Iris pigment epithelial cell (primary cell): ENCODE results near the gene ZDHHC18.
"Not testable (repeated sequence)": the region's sequence is repeated elsewhere in the genome, so short reads cannot be mapped to it uniquely, and the experiment has no call there.

ENCODE experiments used
- DNase-seq: peaks from one replicate; pipeline ENCODE4 v3.0.0-alpha.2; 2011; ENCODE audit warnings: low read depth

The ZDHHC18 gene

DNA sequence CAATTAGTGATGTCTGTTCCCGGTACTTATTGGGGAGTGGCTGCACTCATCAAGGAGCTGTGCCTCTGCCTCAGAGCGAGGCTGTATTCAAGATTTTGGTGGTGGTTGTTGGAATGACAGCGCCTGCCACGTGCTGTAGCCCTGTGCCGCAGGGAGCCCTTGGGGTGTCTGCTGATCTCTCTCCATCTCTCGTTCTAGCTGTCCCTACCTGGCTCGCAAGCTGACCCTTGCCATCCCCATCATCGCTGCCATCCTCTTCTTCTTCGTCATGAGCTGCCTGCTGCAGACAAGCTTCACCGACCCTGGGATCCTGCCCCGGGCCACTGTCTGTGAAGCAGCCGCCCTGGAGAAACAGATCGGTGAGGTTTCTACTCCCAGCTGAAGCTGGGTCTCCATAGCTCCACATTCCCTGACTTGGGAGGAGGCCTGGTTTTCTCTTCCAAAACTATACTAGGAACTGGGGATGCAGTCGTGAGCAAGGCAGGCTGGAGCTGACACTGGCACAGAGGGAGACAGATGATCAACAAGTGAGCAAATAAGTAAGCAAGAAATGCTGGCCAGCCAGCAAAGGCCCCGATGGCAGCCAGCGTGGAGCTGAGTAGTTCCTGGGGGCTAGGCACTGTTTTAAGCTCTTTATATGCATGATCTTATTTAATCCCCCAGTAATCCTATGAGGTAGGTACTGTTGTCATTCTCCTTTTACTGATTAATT, 5.9 kb downstream of the ZDHHC18 start:
- DNase-seq: no peak

DNA sequence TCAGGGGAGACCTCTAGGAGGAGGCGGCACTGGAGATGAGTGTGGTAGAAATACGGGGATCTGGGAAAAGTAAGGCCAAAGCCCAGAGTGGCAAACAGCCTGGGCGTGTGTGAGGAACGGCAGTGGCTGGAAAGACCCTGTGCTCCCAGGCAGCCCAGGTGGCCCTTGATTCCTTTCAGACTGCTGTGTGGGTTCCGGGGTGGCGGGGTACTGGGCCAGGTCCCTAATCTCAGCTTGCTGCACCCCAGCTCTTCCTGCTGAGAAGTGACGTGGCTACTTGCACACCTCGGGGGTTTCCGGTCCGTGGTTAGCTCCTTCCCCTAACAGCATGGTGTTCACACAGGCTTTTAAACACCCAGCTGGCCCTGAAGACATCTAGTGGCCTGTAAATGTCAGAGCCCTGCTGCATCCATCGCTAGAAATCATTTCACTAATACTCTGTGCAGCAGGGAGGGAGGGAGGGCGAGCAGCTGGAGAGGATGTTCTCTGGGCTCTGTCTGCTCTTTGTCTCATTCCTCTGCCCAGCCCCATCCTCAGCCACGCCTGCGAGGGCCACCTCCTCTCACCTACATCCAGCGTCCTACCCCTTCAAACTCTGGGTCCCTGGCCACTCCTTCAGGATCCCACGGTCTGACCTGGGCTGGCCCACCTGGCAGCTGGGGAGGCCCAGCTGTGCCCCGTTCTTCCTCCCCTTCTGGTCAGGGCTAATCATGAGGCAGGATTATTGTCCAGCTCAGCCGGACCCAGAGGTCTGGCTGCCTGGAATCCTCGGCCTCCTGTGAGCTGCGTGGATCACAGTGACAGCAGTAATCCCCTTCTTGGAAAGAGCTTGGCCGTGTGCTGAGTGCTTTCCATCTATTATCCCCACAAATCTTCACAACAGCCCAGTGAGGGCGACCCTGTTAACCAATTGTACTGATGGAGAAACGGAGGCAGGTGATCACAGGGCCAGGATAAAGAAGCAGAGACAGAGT, 7.2 kb downstream of the ZDHHC18 start:
- DNase-seq: no peak

DNA sequence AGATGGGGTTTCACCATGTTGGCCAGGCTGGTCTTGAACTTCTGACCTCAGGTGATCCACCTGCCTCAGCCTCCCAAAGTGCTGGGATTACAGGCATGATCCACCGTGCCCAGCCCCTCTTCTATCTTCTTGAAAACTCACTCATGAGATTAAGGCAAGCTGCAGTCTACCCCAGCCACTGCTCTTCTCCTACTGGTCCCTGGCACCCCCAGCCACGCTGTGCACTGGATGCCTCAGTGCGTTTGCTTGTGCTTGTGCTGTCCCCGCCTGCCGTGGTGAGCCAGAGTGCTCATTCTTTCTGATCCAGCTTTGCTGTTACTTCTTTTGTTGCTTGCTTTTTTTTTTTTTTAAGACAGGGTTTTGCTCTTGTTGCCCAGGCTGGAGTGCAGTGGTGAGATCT, 11.2 kb downstream of the ZDHHC18 start:
- DNase-seq: not testable (repeated sequence)

DNA sequence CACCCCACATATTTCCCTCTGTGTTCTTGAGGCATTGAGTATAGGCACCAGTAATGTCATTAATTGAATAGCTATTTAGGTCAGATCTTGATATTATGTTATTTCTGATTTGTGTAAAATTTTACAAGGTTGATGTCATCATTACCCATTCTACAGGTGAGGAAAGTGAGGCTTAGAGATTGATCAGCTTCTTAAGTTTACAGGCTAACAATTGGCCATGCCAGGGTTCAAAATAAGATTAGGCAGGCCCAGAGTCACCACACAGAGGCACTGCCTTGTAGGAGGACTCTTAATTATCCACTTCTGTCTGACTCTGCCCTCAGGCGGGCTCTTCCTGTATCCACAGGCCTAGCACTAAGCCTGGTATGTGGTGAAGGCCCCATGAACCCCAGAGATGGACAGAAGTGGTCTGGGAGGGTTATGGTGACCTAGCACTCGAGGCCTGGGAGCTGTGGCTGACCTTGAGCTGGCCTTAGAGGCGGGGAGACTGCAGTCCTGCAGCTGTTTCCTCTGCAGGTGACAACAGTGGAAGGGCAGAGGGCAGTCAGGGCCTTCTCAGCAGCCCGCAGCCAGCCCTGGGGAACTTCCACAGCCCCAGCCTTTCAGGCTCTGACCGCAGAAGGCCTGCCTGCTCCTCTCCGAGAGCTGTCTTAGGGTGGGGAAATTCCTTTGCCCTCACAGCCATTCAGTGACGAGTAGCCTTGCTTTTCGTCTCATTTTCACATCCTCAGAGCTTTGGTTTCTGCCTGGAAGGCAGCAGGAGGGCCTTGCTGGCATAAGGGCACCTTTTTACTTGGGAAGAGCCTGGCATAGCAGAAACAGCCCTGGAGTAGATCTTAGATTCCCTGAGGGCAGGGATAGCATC, 12.2 kb downstream of the ZDHHC18 start:
- DNase-seq: no peak

DNA sequence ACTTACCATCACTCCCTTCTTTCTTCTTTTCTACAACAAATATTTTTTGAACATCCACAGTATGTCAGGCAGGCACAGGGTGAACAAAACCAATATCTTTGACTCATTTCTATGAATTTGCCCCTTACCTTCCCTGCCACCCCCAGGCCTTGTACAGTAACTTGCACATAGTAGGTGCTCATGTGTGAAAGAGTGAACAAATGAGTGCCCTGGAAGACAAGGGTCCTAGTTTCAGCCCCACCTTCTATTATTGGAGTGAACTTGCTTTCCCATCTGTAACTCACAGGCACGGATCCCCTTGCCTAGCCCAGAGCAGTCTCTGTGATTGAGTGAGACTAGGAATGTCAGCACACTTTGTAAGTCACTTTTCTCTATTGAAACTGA, 12.8 kb downstream of the ZDHHC18 start:
- DNase-seq: no peak

DNA sequence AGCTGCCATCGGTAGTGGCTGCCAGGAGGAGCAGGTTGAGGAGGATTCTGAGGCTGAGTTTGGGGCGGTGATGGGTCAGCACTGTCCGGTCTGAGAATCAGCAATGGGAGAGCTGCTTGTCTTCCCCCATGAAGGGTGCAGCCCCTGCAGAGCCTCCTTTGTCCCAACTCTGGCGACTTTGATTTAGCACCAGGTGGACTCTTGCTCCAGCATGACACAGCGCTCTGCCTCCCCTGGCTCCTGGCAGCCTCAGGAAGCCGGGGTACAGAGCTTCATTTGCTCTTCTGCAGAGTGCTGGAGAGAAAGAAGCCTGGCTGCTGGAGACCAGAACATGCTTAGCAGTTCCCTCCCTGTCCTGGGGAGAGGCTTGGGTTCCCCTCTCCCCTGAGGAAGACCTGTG, 13.3 kb downstream of the ZDHHC18 start:
- DNase-seq: no peak

DNA sequence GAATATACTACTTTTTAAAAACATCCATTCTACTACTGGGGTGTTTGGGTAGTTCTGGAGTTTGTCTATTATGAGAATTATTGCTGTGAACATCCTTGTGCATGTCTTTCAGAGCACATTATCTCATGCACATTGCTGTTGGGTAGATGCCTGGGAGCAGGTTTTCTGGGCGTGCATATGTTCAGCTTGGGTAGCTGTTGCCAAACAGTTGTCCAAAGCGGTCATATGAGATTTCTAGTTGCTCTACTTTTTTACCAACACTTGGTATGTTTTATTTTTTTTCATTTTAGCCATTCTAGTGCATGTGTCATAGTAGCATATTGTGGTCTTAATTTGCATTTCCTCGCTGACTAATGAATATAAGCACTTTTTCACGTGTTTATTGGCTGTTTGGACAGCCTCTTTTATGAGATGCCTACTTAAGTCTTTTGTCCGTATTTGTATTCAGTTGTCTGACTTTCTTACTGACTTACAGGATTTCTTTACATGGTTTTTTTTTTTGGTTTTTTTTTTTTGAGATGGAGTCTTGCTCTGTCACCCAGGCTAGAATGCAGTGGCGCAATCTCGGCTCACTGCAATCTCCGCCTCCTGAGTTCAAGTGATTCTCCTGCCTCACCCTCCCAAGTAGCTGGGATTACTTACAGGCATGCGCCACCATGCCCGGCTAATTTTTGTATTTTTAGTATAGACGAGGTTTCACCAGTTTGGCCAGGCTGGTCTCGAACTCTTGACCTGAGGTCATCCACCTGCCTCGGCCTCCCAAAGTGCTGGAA, 18.1 kb downstream of the ZDHHC18 start:
- DNase-seq: no peak

DNA sequence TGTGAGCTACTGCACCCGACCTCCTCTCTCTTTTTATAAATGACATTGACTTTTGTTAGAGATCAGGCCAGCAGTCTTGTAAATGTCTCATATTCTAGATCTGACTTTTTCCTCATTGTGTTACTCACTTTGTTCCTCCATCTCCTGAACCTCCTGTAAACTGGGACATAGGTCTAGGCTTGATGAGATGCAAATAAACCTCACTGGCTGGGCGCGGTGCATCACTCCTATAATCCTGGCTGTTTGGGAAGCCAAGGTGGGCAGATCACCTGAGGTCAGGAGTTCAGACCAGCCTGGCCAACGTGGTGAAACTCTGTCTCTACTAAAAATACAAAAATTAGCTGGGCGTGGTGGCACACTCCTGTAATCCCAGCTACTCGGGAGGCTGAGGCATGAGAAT, 21.3 kb downstream of the ZDHHC18 start:
- DNase-seq: not testable (repeated sequence)

DNA sequence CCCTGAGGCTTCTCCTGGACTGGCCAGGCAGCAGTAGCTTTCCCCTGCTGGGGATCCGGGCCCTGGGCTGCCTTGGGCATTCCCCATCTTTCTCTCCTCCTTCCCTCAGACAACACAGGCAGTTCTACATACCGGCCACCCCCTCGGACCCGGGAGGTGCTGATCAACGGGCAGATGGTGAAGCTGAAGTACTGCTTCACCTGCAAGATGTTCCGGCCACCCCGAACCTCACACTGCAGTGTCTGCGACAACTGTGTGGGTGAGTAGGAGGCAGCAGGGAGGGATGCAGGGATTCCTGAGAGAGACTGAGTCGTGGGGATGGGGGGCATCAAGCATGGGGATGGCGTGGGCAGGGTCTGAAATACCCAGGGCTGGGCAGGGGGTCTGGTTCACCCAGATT, 22.0 kb downstream of the ZDHHC18 start:
- DNase-seq: no peak

DNA sequence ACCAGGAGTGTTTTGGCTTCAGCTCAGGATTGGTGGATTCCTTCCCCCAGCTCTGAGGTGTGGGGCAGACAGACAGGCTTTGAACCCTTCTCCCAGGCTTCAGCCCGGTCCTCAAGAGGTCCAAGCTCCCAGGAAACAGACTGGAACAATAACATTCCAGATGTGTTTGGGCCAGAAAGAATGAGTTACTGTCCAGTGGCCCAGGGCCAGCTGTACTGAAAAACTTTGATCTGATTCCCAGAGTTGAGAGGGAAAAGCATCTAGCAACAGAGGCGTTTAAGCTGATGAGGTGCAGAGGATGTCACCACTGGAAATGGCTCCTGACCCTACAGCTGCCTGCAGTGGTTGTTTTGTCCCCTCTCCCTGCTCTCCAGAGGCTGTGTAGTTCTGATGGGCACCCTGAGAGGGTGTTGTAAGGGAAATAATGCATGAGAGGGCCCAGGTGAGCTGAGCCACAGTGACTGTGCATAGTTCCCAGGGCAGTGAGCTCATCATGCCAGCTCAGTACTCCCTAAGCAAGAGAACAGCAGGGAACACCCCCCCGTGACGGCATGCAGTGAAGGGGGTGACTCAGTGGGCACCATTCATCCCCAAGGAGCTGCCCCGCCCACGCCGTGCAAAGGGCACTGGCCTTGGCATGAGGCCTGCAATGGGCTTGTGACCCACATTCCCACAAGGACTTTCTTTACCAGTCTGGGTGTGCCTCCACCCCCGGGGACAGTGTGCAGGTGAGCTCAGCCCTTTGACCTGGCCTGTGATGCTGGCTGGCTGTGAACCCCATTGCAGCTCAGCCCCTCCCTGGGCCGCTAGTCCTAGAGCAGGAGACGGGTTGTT, 22.7 kb downstream of the ZDHHC18 start:
- peak; percentile 74 for DNase-seq

DNA sequence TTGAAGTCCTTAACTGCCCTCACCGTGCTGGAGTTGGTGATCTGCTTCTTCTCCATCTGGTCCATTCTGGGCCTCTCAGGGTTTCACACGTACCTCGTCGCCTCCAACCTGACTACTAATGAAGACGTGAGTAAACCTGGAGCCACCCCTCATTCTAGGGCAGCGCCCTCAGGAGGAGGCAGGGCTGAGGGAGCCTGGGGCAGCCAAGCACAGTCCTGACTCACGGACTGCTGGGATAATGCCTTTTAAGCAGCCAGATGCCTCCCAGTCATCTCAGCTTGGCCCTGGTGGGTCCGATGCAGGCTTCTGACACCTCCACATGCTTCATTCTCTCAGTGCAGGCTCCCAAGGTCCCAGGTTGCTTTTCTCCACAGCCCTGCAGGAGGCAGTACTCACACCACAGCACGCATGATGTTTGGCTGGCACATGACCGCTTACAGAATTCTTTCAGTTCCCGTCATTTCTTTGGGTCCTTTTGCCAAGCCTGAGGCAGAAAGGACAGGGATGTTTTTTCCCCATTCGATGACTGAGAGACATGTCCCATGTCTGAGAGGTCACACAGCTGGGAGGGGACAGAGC, 24.7 kb downstream of the ZDHHC18 start:
- no peak for DNase-seq

DNA sequence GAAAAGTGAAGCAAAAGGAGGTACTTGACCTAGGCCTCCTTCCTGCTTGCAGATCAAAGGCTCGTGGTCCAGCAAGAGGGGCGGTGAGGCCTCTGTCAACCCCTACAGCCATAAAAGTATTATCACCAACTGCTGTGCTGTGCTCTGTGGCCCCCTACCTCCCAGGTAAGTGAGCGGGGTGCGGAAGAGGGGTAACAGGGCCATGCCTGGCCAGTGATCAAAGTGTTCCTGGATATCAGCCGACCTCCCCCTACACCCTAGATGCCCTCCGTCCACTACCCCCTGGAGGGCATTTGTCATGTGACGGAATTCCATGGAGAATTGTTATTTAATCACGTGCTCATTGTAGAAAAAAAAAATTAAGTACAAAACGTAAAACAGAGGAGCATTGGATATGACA, 26.2 kb downstream of the ZDHHC18 start:
- DNase-seq: no peak

DNA sequence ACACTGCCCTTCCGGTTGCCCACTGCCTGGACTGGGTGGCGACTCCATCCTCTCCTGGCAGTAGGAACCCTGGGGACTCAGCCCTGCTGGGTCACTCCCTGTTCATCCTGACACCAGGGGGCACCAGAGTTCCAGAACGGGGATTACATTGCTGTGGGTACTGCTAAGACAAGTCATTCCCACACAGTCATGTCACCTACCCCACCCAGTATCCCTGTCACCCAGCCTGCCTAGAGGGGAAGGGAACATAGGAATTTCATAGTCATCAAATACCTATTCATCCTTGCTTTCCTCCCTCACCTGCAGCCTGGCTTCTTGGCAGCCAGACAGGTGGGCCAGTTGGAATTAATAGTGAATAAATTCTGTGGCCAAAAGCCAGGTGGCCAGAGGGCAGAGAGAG, 26.7 kb downstream of the ZDHHC18 start:
- DNase-seq: peak; percentile 73

DNA sequence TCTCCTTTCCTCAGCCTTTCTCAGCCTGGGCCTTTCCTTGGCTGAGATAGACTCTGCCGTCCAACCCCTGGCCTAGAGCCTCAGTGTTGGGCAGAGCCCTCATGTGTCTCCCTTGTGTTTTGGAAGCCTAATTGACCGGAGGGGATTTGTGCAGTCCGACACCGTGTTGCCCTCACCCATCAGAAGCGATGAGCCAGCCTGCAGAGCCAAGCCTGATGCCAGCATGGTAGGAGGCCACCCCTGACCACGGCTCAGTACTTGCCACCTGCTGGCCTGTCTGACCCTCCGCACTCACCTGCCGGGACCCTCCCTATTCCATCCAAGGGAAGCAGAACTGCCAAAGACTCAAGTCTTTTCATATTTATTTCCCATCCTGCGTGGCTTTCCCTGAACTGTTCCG, 27.1 kb downstream of the ZDHHC18 start:
- DNase-seq: no peak

DNA sequence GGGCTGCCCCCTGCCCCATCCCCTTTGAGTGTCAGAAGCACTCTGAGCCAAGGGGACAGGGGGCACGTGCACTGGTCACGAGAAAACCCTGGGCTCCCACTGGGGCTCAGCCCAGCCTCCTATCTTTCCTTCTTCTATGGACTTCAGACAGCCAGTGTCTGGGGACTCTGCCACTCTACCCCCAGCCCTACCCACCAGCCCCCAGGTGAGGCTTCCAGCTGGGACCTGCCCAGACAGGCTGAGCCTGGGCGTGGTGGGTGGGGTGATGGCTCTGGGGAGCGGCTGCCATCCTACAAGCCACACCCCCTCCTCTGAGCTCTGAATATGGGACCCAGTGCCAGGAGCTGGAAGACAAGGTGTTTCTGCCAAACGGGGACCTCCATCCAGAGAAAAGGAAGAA, 28.4 kb downstream of the ZDHHC18 start:
- DNase-seq: no peak

DNA sequence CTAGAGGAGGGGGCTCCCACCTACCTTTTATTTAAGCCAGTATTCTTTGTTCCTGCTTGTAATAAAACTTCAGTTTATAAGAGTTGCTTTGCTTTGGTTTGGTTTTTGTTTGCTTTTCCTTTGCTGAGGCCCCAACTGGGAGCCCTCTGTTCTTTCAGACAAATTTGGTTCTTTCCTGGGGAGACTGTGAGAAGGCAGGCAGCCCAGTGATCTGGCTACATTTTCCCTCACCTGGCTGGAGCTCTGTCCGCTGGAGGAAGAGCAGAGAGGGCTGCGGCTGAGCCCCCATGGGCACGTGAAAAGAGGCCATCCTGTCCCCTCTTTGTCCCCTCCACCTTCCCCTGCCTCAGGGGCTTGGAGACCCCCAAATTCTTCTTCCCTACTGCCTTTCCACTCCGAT, 29.1 kb downstream of the ZDHHC18 start:
- DNase-seq: no peak

DNA sequence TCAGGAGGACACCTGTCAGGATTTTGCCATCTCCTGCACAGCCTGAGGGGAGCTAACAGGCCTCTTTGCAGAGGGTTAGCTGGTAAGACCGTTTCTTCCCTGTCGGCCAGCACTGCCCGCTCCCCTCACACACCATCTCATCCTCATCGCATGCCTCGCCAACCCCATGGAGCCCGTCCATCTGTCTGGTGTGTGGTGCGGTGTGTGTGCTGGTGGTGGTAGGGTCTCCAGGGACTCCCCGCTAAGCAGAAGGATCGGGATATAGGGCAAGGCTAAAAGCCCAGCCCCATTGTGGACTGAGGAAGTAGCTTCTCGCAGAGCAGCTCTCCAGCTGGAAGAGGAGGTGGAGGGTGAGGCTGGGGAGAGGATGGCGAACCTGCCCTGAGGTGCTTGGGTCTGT, 29.7 kb downstream of the ZDHHC18 start:
- DNase-seq: no peak

DNA sequence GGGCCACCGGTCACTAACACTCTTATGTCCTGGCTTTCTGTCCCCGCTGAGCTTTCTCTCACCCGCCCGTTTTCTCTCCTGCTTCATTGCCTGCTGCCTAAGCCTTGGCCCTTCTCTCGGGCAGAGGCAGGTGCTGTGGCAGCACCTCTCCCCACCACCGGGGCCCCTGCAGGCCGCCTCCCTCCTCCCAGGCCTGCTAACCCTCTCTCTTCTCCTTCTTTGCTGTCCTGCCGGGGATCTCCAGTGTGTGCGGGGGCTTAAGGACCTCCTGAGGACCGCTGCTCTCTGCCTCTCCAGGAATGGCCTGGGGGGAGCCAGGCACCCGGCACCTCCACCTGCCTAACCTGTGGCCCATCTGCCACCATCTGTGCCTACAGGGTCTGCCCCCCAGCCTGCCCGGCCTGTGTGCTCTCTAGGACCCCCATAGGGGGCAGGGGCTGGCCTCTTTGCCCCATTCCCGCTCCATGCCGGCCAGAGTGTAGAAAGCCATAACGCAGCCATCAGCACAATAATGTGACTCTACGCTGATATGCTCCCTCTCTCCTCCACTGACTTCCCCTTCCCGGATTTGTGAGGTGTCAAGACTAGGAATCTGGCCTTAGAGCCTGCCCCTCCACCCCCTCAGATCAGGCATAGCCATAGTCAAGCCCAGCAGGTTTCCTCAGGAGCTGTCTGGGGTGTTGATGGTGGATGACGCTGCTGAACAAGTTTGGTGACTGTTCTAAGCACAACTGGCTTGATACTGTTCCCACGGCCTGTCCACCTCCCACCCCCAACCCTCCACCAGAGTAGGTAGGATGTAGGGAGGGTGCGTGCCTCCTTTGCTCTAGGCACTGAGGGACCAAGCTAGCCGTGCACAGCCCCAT, 30.3 kb downstream of the ZDHHC18 start:
- no peak for DNase-seq

DNA sequence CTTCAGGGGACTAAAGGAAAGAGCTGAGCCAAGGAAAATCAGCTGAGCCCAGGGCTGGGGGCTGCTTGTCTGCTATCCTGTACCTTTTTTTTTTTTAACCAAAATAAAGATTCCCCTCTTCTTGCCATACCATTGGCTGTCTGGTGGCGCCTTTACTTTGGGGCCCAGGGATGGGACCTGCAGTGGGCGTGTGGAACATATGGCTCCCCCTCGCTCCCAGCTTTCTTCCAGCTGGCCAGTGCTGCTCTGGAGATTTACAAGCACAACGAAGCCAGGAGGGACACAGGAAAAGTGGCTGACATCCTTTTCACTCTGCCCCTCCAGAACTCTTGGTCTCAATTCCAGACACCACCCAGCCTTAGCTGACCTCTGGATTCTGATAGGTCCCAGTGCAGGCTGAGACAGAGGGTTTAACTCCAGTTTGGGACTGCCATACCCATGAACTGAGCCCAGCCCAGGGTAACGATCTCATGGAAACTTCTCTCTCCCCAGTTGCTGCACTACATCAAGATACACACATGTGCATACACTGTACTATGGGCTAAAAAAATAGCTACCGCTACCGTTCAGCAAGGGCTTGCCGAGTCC, 31.1 kb downstream of the ZDHHC18 start:
- no peak for DNase-seq
